Gastroesophageal sphincter (tissue), 4 donors: ENCODE data around the gene POLK. TPM values are rescaled to one million over a fixed set of nuclear protein-coding genes. Genes with fewer than 3 reads are reported as not detected.

Experiments
- ATAC-seq: fragments of 150-250 bp; one replicate; pipeline ENCODE4 v1.9.1; 2016; ENCODE audit warnings: mild to moderate bottlenecking, moderate library complexity
- H3K27ac ChIP-seq, 4 donors: fragments of 200-600 bp; sonication (generic) in 3 of 4; 1 replicate in 3 of 4; 2 replicates in 1 of 4; pipeline ENCODE4 v1.5.1; 2016 to 2019
- H3K27me3 ChIP-seq: fragments of 200-600 bp; sonication (generic); one replicate; pipeline ENCODE4 v1.5.1; 2019
- H3K36me3 ChIP-seq, 2 donors: fragments of 200-600 bp; sonication (generic); one replicate each; pipeline ENCODE4 v1.5.1; 2019; ENCODE audit warnings: control low read depth in 1 of 2
- H3K4me1 ChIP-seq, 3 donors: fragments of 200-600 bp; sonication (generic); 1 replicate in 2 of 3; 2 replicates in 1 of 3; pipeline ENCODE4 v1.5.1; 2016 to 2019; ENCODE audit warnings: control low read depth in 2 of 3
- H3K4me3 ChIP-seq, 2 donors: fragments of 200-600 bp; sonication (generic); one replicate each; pipeline ENCODE4 v1.5.1; 2019; ENCODE audit warnings: mild to moderate bottlenecking in 1 of 2, moderate library complexity in 1 of 2
- H3K9me3 ChIP-seq, 3 donors: fragments of 200-600 bp; sonication (generic); one replicate each; pipeline ENCODE4 v1.5.1; 2017 to 2019; ENCODE audit warnings: control low read depth in 2 of 3
- EP300 ChIP-seq: sonication (generic); formaldehyde crosslinking; IDR thresholded peaks from one replicate; pipeline ENCODE4 v1.6.1; 2017; ENCODE audit warnings: antibody characterized with exemption, mild to moderate bottlenecking
- POLR2A ChIP-seq, 2 donors: fragments of 450-650 bp; IDR thresholded peaks; one replicate each; pipeline ENCODE4 v1.6.1; 2017; ENCODE audit warnings: antibody characterized with exemption in 2 of 2, mild to moderate bottlenecking in 2 of 2, moderate library complexity in 1 of 2
- POLR2AphosphoS5 ChIP-seq: sonication (generic); formaldehyde crosslinking; IDR thresholded peaks from one replicate; pipeline ENCODE4 v1.6.1; 2017; ENCODE audit warnings: antibody characterized with exemption
- WGBS, 2 donors: methylation state at CpG; one replicate each; pipeline ENCODE4 v1.1.5; 2018; ENCODE audit warnings: low coverage in 1 of 2; 5-methylcytosine and 5-hydroxymethylcytosine counted together
- total RNA-seq, 4 donors: library from RNA; depleted of rRNA; stranded (reverse); fragments of >200 nt; gene quantifications; one replicate each; pipeline ENCODE4 v1.1.0, GENCODE V29; 2016
- TF ChIP-seq, protein P1 (sequence below), 4 experiments: fragments of 200-600 bp in 2 of 4; fragments of 450-650 bp in 2 of 4; sonication (generic) in 1 of 4; IDR thresholded peaks; one replicate each; pipeline ENCODE4 v1.5.1; 2017 to 2019; ENCODE audit warnings: antibody characterized with exemption in 4 of 4, mild to moderate bottlenecking in 2 of 4, moderate library complexity in 2 of 4

Gene POLK
- total RNA-seq, 4 donors from 2014 or later: 34.7 to 64.4 (median 41.8) TPM

- 92 to 100% methylated on average over 1 to 2 of the region's 2 CpGs for WGBS, 2 donors
- H3K4me1 ChIP-seq: peaks cover 0 to 11% (median 0%) of the 10 kb centered on the region in 3 donors
- ATAC-seq: no peak
- peaks cover 0 to 36% (median 0%) of the 10 kb centered on the region in 3 donors for H3K9me3 ChIP-seq
- H3K4me3 ChIP-seq: no peak overlapping the region
- TF ChIP-seq EP300 (no peak), POLR2A (IDR thresholded peaks at IDR 0.05) (no peak), POLR2AphosphoS5 (no peak)
- TF ChIP-seq, protein P1, sequence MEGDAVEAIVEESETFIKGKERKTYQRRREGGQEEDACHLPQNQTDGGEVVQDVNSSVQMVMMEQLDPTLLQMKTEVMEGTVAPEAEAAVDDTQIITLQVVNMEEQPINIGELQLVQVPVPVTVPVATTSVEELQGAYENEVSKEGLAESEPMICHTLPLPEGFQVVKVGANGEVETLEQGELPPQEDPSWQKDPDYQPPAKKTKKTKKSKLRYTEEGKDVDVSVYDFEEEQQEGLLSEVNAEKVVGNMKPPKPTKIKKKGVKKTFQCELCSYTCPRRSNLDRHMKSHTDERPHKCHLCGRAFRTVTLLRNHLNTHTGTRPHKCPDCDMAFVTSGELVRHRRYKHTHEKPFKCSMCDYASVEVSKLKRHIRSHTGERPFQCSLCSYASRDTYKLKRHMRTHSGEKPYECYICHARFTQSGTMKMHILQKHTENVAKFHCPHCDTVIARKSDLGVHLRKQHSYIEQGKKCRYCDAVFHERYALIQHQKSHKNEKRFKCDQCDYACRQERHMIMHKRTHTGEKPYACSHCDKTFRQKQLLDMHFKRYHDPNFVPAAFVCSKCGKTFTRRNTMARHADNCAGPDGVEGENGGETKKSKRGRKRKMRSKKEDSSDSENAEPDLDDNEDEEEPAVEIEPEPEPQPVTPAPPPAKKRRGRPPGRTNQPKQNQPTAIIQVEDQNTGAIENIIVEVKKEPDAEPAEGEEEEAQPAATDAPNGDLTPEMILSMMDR (IDR thresholded peaks at IDR 0.05): no peak
- H3K27ac ChIP-seq: no peak overlapping the region
- no peaks in the 10 kb centered on the region for H3K27me3 ChIP-seq
- H3K36me3 ChIP-seq: no peaks in the 10 kb centered on the region
Measured at GRCh38 chr5:75468593-75468992, 43.1 kb upstream of the POLK start.

GRCh38 chr5:75469017-75469416, 42.7 kb upstream of the POLK start:
- 91 to 100% methylated on average over 1 of the region's 1 CpG for WGBS, 2 donors
- ATAC-seq: no peak
- Histone ChIP-seq H3K36me3 (no peaks in the 10 kb centered on the region), H3K4me1 (peaks cover 0 to 11% (median 0%) of the 10 kb centered on the region in 3 donors), H3K4me3 (no peak overlapping the region), H3K27me3 (no peaks in the 10 kb centered on the region), H3K27ac (no peak overlapping the region), H3K9me3 (peaks cover 0 to 36% (median 0%) of the 10 kb centered on the region in 3 donors)
- TF ChIP-seq, protein P1 (IDR thresholded peaks at IDR 0.05): no peak
- TF ChIP-seq POLR2A (IDR thresholded peaks at IDR 0.05) (no peak), POLR2AphosphoS5 (no peak), EP300 (no peak)

DNA sequence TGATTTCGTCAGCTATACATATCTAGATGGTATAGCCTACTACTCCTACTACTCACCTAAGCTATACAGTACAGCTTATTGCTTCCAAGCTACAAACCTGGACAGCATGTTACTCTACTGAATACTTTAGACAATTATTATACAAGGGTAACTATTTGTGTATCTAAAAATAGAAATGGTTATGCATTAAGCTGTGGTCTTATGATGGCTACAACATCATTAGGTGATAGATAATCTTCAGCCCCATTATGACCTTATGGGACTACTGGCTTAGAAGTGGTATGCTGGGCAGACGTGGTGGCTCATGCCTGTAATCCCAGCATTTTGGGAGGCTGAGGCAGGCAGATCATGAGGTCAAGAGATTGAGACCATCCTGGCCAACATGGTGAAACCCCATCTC, 40.5 kb upstream of the POLK start:
- no peak for ATAC-seq
- Histone ChIP-seq H3K27ac (no peak overlapping the region), H3K27me3 (no peaks in the 10 kb centered on the region), H3K4me1 (peaks cover 0 to 2% (median 0%) of the 10 kb centered on the region in 3 donors), H3K4me3 (no peak overlapping the region), H3K36me3 (no peaks in the 10 kb centered on the region), H3K9me3 (peaks cover 0 to 36% (median 0%) of the 10 kb centered on the region in 3 donors)
- TF ChIP-seq POLR2A (IDR thresholded peaks at IDR 0.05) (no peak), EP300 (no peak), POLR2AphosphoS5 (no peak)
- TF ChIP-seq, protein P1 (IDR thresholded peaks at IDR 0.05): no peak
- 100% methylated on average over 1 to 2 of the region's 2 CpGs for WGBS, 2 donors

DNA sequence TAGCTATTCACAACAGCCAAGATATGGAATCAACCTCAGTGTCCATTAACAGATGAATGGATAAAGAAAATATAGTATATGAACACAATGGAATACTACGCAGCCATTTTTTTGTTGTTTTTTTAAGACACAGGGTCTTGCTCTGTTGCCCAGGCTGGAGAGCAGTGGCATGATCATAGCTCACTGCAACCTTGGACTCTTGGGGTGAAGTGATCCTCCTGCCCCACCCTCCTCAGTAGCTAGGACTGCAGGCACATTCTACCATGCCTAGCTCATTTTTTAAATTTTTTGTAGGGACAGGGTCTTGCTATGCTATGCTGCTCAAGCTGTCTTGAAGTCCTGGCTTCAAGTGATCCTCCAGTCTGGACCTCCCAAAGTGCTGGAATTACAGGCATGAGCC, 38.7 kb upstream of the POLK start:
- TF ChIP-seq, protein P1 (IDR thresholded peaks at IDR 0.05): no peak
- TF ChIP-seq POLR2AphosphoS5: no peak
- no peak overlapping the region for H3K4me3 ChIP-seq
- no peak overlapping the region for H3K27ac ChIP-seq
- H3K9me3 ChIP-seq: peaks cover 0 to 35% (median 0%) of the 10 kb centered on the region in 3 donors
- no peaks in the 10 kb centered on the region for H3K4me1 ChIP-seq
- no peaks in the 10 kb centered on the region for H3K27me3 ChIP-seq
- 100% methylated on average over 1 of the region's 1 CpG for WGBS, 2 donors
- no peaks in the 10 kb centered on the region for H3K36me3 ChIP-seq
- ATAC-seq: no peak

DNA sequence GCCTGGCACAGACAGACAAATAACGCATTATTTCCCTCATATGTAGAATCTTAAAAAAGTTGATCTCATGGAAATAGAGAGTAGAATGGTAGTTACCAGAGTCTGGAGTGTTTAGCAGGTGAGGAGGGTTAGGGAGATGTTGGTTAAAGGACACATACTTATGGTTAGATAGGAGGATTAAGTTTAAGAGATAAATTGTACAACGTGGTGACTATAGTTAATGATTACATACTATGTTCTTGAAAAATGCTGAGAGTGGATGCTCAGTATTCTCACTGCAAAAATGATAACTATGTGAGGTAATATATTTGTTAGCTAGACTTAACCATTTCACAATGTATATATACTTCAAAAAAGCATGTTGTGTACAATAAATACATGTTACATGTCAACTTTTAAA, 38.2 kb upstream of the POLK start:
- no peaks in the 10 kb centered on the region for H3K27me3 ChIP-seq
- H3K4me3 ChIP-seq: no peak overlapping the region
- H3K27ac ChIP-seq: no peak overlapping the region
- no peaks in the 10 kb centered on the region for H3K4me1 ChIP-seq
- no peak for ATAC-seq
- 83 to 89% methylated on average over 2 of the region's 2 CpGs for WGBS, 2 donors
- H3K9me3 ChIP-seq: peaks cover 0 to 30% (median 0%) of the 10 kb centered on the region in 3 donors
- no peaks in the 10 kb centered on the region for H3K36me3 ChIP-seq
- no peak for TF ChIP-seq POLR2AphosphoS5
- TF ChIP-seq EP300: no peak
- TF ChIP-seq POLR2A (IDR thresholded peaks at IDR 0.05): no peak
- TF ChIP-seq, protein P1 (IDR thresholded peaks at IDR 0.05): no peak
